Measurements from ENCODE around the gene DRD2. TPM values are rescaled to one million over a fixed set of nuclear protein-coding genes. Genes with fewer than 3 reads are reported as not detected.

The DRD2 gene
- total RNA-seq, 1 experiment from 2014 or later, result 0.44 TPM

DNA sequence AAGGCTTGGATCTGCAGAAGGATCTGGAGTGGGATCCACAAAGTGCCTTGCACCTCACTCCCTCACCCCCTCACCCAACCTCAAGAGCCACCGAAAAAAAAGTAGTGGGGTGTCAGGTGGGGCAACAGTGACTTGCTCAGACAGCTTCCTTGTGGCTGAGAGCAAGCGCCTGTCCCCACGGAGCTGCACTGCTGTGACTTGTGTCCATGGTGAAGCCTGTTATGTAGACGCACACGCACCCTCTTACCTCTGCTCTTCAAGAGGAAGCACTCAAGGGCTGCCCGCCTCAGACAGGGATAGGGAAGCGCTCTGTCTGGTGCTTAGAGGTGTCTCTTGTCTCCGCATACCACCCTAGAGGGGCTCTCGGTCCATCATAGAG is 1.2 kb downstream of the DRD2 start:
- Histone ChIP-seq H2BK5ac (ENCODE audit: insufficient read length, low read length) (no peak overlapping the region), H2AFZ (ENCODE audit: low read length) (no peak overlapping the region), H2BK120ac (ENCODE audit: low read depth, low read length, poor library complexity, severe bottlenecking) (no peak overlapping the region), H2BK20ac (ENCODE audit: low read depth, low read length, poor library complexity, severe bottlenecking) (no peak overlapping the region), H3T11ph (ENCODE audit: low read length) (no peak overlapping the region), H3K18ac (ENCODE audit: insufficient read length, low read depth, low read length) (no peak overlapping the region), H4K20me1 (ENCODE audit: control insufficient read depth, insufficient read depth, insufficient read length) (peaks cover 2% of the 10 kb centered on the region), H3K9ac (ENCODE audit: extremely low read depth, insufficient read length, low read length) (no peak overlapping the region), H3K9me3 (ENCODE audit: control insufficient read depth, low read depth, low read length) (no peaks in the 10 kb centered on the region), H3K4me2 (ENCODE audit: insufficient read depth, insufficient read length, low read length) (peak overlapping the region; percentile 84), H3K27me3 (ENCODE audit: insufficient read depth, low read length) (peaks cover 10% of the 10 kb centered on the region; the same call in 1 of the 2 replicates), H2BK12ac (ENCODE audit: insufficient read length, low read depth, low read length) (no peak overlapping the region), H3K23me2 (ENCODE audit: insufficient read length, low read depth, low read length, poor library complexity, severe bottlenecking) (peaks cover 14% of the 10 kb centered on the region), H3K79me1 (ENCODE audit: insufficient read depth, low read depth, low read length, poor library complexity, severe bottlenecking) (no peaks in the 10 kb centered on the region), H4K5ac (ENCODE audit: insufficient read length, low read depth, low read length) (no peak overlapping the region), H3K23ac (ENCODE audit: insufficient read length, low read depth, low read length) (no peak overlapping the region), H2AK5ac (ENCODE audit: insufficient read length, low read length) (no peak overlapping the region), H4K91ac (ENCODE audit: insufficient read length, low read depth, low read length) (no peak overlapping the region), H3K27ac (ENCODE audit: insufficient read length, low read depth, low read length) (no peak overlapping the region), H3K56ac (ENCODE audit: insufficient read length, low read depth, low read length) (no peak overlapping the region), H3K4ac (ENCODE audit: low read depth, low read length) (no peak overlapping the region), H3K4me1 (ENCODE audit: insufficient read depth, low read length) (no peaks in the 10 kb centered on the region; the same call in none of the 2 replicates), H3K79me2 (ENCODE audit: insufficient read depth, low read length) (no peaks in the 10 kb centered on the region), H3K14ac (ENCODE audit: insufficient read depth, low read length) (no peak overlapping the region), H4K8ac (replicated peaks; ENCODE audit: insufficient read length, low read depth, low read length) (no peak overlapping the region), H2BK15ac (ENCODE audit: low read depth, low read length) (no peak overlapping the region)
- Mint-ChIP-seq H3K9me3 (no peaks in the 10 kb centered on the region), H3K4me1 (peaks cover 26 to 51% of the 10 kb centered on the region in 2 experiments), H3K36me3 (ENCODE audit: insufficient read depth in 1 of 3, low read depth in 3 of 3) (no peaks in the 10 kb centered on the region), H3K27ac (peak overlapping the region in 1 of 3 experiments; percentile 55; a peak in 1 of 7 replicates), H3K27me3 (ENCODE audit: low read depth) (peaks cover 75% of the 10 kb centered on the region), H3K4me3 (peak overlapping the region; percentile 56 to 81)
- no peak for DNase-seq
- no CpG with 5 or more reads among the region's 9 CpGs for WGBS (ENCODE audit: extremely low coverage, insufficient read length, low lambda C conversion rate)
- TF ChIP-seq CTCF (conservative IDR thresholded peaks at IDR 0.05), result no peak

All from H9 (cell line).